GM12801 (cell line): ENCODE data around the gene RTL3.

Experiments
- CTCF ChIP-seq: IDR thresholded peaks from one replicate; pipeline ENCODE4 v1.5.1; 2011; ENCODE audit warnings: control low read depth; ENCODE audit not compliant: insufficient read length; ENCODE audit errors: extremely low read depth

The RTL3 gene

GRCh38 chrX:78643874-78644273, 15.3 kb downstream of the RTL3 start:
- TF ChIP-seq CTCF, result no peak

GRCh38 chrX:78643096-78643495, 16.0 kb downstream of the RTL3 start:
- TF ChIP-seq CTCF, result no peak

- no peak for TF ChIP-seq CTCF
Observed at GRCh38 chrX:78624962-78625909, 33.9 kb downstream of the RTL3 start.

- no peak for TF ChIP-seq CTCF
Observed at GRCh38 chrX:78624426-78624825, 34.7 kb downstream of the RTL3 start.

- TF ChIP-seq CTCF, result no peak
Observed at GRCh38 chrX:78622831-78623230, 36.3 kb downstream of the RTL3 start.

GRCh38 chrX:78619834-78620233, 39.3 kb downstream of the RTL3 start:
- no peak for TF ChIP-seq CTCF

- no peak for TF ChIP-seq CTCF
Observed at GRCh38 chrX:78618987-78619386, 40.1 kb downstream of the RTL3 start.
